Stimulated activated CD4-positive, alpha-beta T cell treated with anti-CD3 and anti-CD28 coated beads, Interleukin-12 subunit alpha, Interleukin-12 subunit beta, amount 100 ng/mL, for 48 hours (primary cell): Measurements from ENCODE around the gene SREBF1.

Experiments
- DNase-seq, 3 donors: peaks; one replicate each; pipeline ENCODE4 v3.0.0-alpha.2; 2020; ENCODE audit warnings: low read depth in 2 of 3, low spot score in 1 of 3

Gene SREBF1

DNA sequence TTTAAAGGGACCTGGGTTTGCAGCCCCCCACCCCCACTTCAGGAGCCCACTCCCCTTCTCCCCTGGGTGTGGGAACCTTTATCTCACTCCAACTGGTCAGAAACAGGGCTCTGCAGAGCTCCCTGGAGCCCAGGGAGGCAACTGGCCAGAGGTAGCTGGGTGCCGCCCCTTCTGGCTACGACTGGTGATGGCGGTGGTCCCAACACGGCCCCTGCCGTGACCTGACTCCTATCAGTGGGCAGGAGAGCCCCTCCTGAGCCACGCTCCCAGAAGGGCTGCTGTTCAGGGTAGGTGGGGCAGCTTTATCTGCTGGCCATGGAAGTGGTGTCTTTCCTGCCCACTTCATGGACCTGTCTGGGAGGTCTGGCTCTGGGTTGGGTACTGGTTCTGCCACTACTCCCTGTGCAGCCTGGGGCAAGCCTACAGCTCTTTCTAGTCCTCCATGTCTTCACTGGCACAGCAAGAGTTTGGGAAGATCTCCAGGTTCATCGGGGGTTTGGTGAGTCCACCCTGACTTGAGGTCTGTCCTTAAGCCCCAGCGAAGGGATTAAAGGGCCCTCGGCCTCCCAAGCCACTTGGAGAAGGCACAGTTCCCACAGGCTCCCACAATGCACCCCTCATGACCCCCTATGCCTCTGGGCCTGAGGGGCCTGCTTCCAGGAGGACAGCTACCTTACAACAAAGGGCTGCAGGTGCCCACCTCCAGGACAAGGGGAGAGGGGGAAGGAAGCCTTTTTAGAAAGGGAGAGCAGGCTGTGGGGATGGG lies 5.5 kb upstream of the SREBF1 start:
- DNase-seq = no peak

DNA sequence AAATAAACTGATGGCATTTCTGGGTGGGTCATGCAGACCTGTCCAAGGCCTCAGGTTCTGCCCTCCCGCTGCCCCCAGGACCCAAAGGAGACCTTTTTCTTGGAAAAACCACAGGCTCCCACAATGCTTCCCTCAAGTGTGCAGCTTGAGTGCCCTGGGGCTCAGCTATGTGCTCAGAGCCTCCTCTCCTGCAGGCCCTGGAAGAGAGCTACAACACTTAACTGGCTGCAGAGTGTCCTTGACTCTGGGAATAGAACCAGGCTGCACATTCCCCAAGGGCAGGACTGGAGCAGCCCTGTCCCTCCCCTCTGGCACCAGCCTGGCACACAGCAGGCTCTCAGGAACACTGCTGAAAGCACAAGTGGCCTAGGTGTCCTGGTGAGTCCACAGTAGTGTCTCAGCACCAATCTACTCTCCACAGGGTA lies 4.8 kb upstream of the SREBF1 start:
- DNase-seq = no peak

DNA sequence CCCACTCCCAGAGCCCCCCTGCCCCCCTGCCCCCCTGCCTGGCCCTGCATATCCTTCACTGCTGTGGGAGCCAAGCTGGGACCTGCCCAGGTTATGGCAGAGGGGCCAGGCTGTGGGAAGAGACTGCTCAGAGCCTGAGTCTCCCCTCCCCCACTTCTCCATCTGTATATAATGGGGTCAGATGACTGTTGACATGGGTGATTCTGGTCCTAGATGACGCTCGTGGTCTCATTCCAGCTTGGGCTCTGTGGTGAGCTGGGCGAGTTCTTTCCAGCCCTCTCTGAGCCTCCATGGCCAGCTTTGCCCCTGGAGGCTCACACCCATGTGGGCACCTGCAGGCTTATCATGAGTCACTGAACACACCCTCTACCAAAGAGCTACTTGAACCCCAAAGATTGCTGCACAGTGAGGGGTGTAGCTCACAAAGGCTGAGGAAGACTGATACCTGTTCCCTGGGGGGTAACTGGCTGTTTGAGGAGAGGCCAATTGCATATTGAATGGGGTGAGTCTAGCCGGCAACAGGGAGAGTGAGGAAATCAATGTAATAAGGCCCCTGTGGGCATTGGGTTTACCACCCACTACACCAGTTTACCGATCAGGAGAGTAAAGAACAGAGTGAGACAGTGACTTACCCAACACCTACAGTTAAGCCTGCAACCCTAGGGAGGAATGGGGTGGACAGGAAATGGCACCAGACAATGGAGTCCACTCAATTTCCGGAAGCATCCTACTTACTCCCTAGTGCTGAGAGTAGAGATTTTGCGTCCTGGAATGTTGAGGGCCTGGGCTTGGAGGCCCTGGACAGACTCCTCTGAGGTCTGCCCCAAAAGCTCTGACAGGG lies 4.2 kb upstream of the SREBF1 start:
- DNase-seq = no peak

DNA sequence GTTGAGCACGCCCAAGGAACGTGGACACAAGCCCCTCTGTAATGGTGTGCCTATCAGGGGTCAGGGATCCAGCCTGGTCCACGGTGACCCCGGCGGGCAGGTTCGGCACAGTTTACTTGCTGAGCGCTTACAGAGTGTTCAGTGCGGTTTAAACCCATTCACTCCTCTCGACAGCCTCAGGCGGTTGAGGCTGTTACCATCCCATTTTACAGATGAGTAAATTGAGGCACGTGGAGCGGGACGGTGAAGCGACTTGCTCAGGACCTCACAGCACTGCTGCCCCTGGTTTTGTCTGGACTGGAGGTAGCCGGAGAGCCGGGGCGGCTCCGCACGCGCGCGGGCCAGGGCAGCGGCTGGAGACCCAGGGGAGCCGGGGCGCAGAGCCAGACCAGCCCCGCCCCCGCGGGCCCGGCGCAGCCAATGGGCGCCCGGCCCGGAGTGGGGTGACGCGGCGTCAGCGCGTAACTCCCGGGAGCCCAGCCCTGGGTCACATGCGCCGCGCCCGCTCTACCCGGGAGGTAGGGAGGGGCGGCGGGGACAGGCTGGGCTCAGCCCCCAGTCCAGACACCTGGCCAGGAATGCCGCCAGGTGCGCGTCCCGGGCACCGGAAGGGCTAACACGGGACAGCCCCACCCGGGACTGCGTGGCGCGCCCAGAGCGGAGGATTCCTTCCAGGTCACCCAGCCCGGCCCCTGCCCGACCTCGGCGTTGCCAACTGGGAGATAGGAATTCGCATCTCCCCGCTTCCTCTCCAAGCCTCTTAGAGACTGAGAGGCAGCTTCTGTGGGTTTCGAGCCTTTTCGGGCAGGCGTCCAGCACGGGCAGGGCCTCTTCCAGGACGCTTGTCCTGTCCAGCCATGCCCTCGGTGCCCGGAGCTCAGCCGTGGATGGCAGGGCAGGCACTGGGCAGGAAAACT lies 3.3 kb upstream of the SREBF1 start:
- peak; percentile 56 to 76 (median 59) for DNase-seq

DNA sequence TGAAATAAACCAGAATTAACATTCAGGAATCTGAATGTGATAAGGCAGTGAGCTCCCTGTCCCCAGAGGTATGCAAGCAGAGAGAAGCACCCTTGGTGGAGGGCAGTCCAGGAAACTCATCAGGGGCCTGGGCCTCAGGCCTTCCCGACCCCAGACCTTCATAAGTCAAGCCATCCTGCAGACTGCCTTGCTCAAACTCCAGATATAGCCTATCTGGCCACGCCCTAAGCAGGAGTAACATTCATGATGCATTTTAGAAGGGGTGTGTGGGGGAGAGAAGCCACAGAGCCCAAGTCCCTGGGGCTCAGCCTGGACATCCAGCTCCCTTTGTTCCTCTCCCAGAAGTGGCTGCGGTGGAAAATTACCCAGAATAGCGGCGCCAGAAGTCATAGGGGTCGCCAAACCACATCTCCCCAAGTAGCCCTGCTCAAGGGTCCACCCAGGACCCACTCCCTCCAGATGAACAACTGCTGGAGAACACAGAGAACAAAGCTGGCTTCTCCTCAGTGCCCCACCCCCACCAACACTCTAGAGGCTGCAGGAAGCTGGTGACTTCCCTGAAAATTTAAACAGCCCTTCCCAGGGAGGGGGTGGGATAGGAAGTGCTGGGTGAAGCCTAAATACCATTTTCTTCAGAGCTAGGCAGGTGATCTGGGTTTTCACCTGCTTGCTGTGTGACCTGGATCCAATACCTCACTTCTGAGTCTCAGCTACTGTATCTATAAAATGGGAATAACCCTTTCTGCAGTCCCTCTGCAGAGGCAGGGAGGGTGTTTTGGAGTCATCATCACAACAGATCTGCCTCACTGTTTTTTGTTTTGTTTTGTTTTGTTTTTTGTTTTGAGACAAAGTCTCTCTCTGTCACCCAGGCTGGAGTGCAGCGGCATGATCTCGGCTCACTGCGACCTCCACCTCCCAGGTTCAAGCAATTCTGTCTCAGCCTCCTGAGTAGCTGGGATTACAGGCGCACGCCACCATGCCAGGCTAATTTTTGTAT lies 1.5 kb upstream of the SREBF1 start:
- DNase-seq = no peak

DNA sequence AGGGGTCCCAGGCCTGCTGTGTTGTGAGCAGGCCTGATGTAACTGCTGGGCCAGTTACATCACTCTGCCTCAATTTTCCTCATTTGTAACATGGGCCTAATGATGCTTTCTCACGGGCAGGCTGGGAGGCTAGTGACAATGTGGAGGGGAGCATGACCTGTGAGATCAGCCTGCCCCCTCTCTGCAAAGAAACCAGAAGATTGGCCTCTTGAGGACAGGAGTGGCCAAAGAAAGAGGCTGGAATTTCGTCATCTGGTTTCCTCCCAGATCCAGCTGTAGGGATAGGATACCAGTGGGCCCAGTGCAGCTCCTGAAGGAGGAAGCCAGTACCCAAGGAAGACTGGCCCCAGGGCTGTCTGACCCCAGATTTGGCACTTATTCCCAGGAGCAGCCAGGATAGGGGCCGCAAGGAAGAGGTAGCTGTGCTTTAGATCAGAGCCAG lies 615 bp upstream of the SREBF1 start:
- no peak for DNase-seq

DNA sequence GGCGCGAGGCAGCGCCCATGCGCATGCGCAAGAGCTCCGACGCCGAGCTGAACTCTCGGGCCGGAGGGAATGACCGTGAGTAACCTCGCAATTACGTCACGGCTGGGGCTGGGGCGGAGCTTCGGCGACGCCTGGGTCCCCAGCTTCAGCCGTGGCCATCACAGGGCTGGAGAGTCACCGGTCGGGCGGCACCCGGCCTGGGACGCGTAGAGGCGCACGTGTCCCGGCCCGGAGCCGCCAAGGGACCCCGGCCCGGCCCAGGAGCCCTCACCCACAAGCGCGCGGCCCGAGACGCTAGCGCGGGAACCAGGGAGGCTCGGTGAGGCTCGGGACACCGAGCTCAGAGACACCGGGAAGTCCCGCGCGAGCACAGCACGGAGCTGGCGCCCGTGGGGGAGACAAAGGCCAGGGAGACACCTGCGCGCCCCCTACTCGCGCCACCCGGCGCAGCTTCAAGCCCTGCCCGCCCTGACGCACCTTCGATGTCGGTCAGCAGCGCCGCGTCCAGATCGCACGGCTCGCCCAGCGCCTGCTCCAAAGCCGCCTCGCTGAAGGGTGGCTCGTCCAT lies 452 bp downstream of the SREBF1 start:
- DNase-seq = peak; percentile 96 to 97 (median 96)

DNA sequence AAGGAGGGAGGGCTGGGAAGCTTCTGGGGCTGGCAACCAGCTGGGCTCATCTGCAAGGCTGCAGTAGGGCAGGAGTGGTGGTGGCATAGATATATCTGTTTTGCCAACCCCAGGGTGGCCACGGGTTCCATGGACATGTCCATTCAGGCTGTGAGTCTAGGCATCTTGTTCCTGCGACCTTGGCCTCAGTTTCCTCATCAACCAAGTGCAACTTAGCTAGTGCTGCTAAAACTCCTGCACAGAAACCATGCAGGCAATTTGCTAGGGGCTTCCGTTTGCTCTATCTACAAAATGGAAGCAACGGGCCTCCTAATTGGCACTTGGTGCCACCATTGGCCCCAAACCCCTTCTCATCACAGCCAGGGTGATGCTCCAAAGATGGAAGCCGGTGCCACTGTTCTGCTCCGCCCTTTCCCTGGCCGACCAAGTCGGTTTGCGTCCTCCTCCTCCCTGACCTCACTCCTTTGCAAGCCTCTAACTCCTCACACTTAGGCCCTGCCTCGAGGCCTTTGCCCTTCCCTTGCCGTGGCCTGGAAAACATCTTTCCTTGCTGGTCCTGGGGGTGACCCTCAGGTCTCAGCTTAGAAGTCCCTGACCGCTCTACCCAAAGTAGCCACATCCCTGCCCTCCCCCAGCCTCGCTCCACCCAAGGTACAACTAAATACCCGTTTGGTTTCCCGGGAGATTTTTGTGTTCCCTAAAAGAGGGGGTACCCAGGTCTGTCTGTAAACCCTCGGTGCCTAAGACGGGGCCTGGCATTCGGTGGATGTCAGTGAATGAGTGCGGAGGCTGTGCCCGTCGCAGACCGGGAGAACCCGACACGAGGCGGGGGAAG lies 1.2 kb downstream of the SREBF1 start:
- DNase-seq = no peak

DNA sequence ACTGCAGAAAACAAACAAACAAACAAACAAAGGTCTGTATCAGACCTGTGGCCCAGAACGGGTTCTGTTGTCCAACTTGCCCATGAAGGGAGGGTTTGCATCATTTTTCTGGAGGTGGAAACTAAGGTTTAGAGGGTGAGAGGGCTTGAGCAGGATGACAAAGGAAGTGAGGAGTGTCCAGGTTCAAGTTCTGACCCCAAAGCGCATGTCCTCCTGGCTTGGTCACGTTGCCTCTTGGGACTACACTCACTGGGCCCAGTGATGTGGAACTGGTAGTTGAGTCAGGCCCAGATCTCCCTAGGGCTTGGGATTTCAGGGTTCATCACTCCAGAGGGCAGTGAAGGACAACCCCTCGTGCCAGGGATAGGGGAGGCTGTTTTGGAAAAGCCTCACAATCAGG lies 1.8 kb downstream of the SREBF1 start:
- no peak for DNase-seq

DNA sequence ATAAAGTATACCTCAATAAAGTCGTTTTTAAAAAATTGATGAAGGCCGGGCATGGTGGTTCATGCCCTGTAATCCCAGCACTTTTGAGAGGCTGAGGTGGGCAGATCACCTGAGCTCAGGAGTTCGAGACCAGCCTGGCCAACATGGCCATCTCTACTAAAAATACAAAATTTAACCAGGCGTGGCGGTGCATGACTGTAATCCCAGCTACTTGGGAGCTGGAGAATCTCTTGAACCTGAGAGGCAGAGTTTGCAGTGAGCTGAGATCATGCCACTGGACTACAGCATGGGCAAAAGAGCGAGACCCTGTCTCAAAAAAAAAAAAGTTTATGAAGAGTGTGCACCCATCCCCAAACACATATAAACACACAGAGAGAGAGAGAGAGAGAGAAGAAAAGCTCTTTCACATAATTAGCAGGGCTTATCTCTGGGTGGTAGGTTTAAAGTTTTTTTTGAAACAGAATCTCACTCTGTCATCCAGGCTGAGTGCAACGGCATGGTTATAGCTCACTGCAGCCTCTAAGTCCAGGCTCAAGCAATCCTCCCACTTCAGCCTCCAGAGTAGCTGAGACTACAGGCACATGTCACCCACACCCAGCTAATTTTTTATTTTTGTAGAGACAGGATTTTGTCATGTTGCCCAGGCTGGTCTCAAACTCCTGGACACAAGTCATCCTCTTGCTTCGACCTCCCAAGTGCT lies 3.0 kb downstream of the SREBF1 start:
- DNase-seq = no peak

DNA sequence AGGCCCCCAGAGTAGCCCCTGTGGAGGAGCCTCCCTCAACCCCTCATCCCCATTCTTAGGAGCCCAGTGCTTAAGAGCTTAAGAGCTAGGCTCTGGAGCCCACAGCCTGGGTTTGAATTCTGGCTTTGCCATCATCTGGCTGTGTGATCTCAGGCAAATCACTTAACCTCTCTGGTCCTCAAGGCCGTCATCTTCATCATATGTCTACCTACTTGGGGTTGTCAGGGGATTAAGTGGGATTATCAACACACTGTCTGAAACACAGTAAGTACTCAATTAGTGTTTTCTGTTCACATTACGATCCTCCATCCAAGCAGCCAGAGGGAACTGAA lies 4.8 kb downstream of the SREBF1 start:
- no peak for DNase-seq

DNA sequence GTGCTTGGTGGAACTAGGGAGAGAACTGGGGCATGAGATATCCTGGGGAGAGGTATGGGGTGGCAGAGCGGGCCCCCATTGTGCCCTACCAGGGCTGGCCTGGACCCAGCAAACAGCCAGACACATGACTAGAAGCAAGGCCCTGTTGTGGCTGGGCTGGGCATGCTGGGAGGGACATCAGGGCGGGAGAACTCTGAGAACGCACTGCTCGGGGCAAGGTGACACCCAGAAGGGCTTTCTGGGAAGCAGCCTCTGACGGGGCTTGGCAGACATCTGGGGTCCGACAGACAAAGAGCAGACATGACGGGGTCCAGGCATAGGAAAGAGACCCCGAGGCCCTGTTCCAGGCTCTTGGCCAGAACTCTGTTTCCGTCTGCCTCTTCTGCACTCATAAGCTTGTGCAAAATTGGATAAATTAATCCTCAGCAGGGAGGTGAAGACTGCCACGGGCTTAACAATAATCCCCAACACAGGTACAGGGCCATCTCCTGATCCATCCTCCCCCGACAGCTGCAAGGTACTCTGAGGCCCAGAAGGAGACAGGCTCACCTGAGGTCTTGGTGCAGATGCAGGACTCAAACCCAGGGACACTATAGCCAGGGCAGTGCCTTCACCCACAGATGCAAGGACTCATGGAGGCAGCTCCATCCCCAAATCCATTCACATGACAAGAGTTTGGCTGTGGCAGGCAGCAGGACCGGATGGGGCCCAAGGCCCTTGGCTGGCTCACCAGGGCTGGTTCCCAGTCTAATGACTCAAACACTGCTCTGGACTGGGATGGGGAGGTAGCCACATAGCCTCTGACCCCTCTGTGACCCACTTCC lies 5.4 kb downstream of the SREBF1 start:
- no peak for DNase-seq

DNA sequence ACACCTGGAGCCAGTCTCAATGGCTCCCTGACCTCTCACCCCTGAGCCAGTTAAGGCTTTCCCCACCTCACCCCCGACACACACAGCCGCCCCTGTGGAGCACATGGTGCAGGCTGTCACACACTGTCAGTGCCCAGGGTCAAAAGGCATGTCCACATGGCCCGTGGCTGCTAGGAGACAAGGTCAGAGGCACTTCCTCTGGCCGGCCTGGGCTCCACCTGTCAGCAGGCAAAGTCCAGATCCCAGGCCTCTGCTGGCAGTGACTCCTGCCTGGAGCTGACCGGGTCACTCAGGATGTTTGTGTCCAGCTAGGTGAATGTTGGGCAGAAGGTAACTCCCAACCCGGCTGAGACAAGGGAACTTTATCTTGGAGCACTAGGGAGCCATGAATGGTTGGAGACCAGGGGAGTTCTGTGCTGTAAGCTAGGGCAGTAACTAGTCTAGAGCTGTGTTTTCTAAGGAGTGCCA lies 6.0 kb downstream of the SREBF1 start:
- no peak for DNase-seq

DNA sequence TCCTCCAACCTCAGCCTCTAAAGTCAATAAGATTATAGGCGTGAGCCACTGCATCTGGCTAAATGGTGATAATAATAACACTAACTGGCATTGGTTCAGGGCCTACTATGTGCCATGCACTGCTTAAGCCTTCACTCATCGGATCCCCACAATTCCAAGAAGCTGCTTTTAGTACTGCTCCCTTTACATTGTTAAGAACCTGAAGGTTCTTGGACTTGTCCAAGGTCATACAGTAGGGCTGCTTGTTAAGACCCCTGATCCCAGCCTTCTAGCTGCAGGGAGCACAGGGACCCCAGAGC lies 6.6 kb downstream of the SREBF1 start:
- DNase-seq = no peak

DNA sequence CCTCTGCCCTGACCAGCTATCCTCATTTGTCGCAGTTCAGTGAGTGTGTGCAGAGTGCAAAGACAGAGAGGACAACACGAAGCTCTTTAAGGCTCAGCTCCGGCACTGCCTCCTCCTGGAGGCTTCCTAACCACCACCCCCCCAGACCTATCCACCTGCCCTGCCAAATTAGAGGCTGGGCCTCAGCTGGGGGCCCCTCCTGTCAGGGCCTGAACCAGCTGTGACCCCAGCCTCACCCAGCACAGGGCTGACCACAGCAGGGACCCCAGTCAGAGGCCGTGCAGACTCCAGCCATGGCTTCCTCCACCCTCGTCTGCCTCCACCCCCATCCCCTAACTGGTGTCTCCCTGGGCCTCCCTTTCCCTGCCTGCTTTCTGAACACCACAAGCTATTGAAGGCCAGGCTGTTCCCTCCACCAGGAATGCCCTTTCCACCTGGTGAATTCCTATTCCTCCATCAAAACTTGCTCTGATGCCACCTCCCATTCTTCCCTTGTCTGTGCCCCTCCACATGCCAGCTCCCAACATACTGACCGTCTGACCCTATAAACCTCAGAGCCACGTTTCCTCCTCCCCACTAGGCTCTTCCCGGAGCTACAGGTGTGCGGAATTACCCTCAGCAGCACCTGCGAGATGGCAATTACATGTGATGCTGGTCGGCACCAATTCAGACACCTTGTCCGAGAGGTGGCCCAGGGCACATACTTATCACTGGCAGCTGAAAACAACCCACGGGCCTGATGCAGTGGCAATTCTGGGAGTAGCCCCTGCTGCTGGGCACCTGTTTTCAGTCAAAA lies 8.8 kb downstream of the SREBF1 start:
- DNase-seq = no peak

DNA sequence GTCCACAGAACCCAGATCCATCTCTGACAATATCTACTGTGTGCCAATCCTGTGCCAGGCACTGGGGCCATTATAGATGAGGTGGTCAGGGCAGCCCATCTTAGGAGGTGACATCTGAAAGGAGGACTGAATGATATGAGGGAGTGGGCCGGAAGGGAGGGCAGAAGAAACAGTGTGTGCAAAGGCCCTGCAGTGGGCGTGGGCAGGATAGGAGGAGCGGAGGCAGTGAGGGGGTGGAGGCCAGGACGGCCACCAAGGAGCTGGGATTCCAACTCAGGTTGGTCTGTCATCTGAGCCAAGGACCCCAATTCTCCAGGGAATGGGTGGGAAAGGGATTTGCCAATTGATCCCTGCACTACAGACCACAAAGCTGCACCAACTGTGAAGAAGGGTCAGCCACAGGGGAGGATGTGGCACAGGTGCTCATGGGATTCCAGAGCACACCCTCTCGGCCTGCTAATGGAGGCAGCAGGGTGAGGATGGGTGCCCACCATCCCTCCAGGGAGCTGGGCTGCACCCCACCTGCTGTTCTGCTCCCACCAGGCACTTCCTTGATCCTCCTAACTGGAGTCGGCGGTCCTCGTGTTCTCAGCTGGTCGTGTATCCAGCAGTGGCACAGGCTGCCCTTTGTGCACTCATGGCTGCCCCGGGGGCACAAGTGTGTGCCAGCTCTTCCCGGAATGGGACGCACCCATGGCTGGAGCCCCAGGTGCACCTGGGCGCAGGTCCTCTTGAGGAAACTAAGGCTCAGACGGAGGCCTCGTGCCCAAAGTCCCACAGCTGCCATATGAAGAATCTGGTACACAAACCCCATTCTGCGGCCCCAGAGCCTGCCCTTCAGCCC lies 9.6 kb downstream of the SREBF1 start:
- no peak for DNase-seq
